Small intestine (tissue), 7 donors: ENCODE results near the gene VWCE. TPM values are rescaled to one million over a fixed set of nuclear protein-coding genes. Genes with fewer than 3 reads are reported as not detected.

Experiments used
- DNase-seq, 2 donors: peaks; one replicate each; pipeline versions ENCODE4 v3.0.0 to v3.0.0-alpha.2; 2013
- FAIRE-seq: peaks from 2 replicates; lab custom pipeline; 2012; peaks lifted over from hg19 to GRCh38; lab: Jason Lieb, UNC
- H3K27ac ChIP-seq, 3 donors: one replicate each; pipeline ENCODE4 v1.5.1; 2013; ENCODE audit warnings: low read length in 2 of 3, mild to moderate bottlenecking in 2 of 3, control low read depth in 1 of 3, inconsistent platforms in 1 of 3, low read depth in 1 of 3, moderate library complexity in 1 of 3
- H3K27me3 ChIP-seq, 3 donors: one replicate each; pipeline ENCODE4 v1.6.1; 2013; ENCODE audit warnings: low read length in 3 of 3, inconsistent platforms in 1 of 3; ENCODE audit not compliant: control insufficient read depth in 3 of 3, insufficient read depth in 3 of 3
- H3K36me3 ChIP-seq, 3 donors: one replicate each; pipeline ENCODE4 v1.6.1; 2013; ENCODE audit warnings: low read length in 3 of 3, inconsistent platforms in 1 of 3, low read depth in 1 of 3, mild to moderate bottlenecking in 1 of 3, moderate library complexity in 1 of 3; ENCODE audit not compliant: control insufficient read depth in 3 of 3, insufficient read depth in 2 of 3
- H3K4me1 ChIP-seq, 3 donors: one replicate each; pipeline ENCODE4 v1.6.1; 2013; ENCODE audit warnings: low read length in 2 of 3, inconsistent platforms in 1 of 3, low read depth in 1 of 3, mild to moderate bottlenecking in 1 of 3, moderate library complexity in 1 of 3; ENCODE audit not compliant: control insufficient read depth in 3 of 3, insufficient read depth in 2 of 3
- H3K4me3 ChIP-seq, 3 donors: one replicate each; pipeline ENCODE4 v1.5.1; 2013; ENCODE audit warnings: low read length in 3 of 3, control low read depth in 1 of 3, inconsistent platforms in 1 of 3, low read depth in 1 of 3, mild to moderate bottlenecking in 1 of 3, moderate library complexity in 1 of 3
- H3K9me3 ChIP-seq, 2 donors: one replicate each; pipeline ENCODE4 v1.6.1; 2013; ENCODE audit warnings: low read depth in 1 of 2, low read length in 1 of 2; ENCODE audit not compliant: control insufficient read depth in 2 of 2, insufficient read depth in 1 of 2
- WGBS, 3 donors: extraction: QIAGEN DNeasy Blood & Tissue Kit; methylation state at CpG; one replicate each; pipeline ENCODE4 v1.1.7; 2013; 5-methylcytosine and 5-hydroxymethylcytosine counted together
- polyA plus RNA-seq, 4 donors: library from polyadenylated mRNA; stranded (reverse) in 3 of 4; unstranded in 1 of 4; fragments of 200-250 nt in 3 of 4; fragments of 120-200 nt in 1 of 4; gene quantifications; one replicate each; pipeline versions ENCODE4 v1.2.1 to v1.2.3, GENCODE V29; 2013
- donor health status: healthy with polysubstance abuse.
- donor health status: control.
- donor health status: control.
- donor health status: Bipolar disorder and iron deficiency.
- donor health status: healthy.

The VWCE gene
- polyA plus RNA-seq, 4 donors = 0.67 to 3.2 (median 2.1) TPM

DNA sequence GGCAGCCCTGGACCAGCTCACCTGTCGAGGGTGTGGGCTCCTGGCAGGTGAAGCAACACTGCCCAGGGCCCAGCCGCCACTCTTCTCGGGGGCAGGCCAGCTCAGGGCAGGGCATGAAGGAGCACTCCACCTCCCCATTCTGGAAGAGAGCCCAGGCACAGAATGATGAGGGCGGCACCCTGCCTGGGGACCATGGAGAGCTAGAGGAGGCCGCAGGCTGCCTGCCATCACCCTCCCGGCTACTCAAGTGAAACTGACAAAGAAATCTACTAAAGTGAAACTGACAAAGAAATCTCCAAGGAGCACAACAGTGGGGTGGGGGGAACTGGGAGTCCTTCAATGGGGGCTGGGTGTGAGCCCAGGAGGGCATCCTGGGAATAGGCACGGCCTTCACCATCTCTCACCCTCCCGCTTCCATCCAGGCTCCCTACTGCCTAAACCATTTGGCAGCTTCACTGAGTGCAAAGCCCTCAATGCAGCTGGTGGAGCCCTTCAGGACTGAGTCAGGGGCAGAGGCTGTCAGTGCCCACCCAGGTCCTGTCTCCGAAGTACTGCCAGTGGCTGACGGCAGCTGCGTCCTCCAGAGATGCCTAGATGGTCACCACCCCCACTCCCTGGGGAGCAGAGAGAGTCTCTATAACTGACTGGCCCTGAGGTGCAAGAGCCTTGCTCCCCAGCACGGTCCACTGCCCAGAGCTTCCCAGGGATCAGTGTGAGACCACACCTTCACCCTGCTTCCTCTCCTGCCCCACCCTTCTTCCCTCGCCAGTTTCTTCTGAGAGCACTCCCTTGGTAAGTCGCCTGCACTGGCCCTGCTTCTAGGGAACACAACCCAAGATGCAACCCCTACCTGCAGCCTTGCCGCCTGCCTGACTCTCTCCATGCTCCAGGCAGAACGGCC lies 21.7 kb downstream of the VWCE start:
- no peak overlapping the region for H3K27ac ChIP-seq

GRCh38 chr11:61272731-61273130 lies 22.4 kb downstream of the VWCE start:
- Histone ChIP-seq H3K27ac (no peak overlapping the region), H3K27me3 (no peaks in the 10 kb centered on the region), H3K4me3 (no peak overlapping the region), H3K36me3 (peaks cover 0 to 23% (median 0%) of the 10 kb centered on the region in 3 donors), H3K9me3 (no peaks in the 10 kb centered on the region), H3K4me1 (peaks cover 0 to 1% (median 0%) of the 10 kb centered on the region in 3 donors)
- FAIRE-seq (no peak), DNase-seq (no peak)
- 76 to 90% (median 80%) methylated on average over 3 of the region's 3 CpGs for WGBS, 3 donors

More for the DNA sequence above, 21.7 kb downstream of the VWCE start:
- H3K36me3 ChIP-seq = peaks cover 0 to 23% (median 0%) of the 10 kb centered on the region in 3 donors
- no peaks in the 10 kb centered on the region for H3K27me3 ChIP-seq
- H3K9me3 ChIP-seq = no peaks in the 10 kb centered on the region
- DNase-seq (peak in 1 of 2 donors; percentile 51), FAIRE-seq (no peak)
- no peaks in the 10 kb centered on the region for H3K4me1 ChIP-seq
- H3K4me3 ChIP-seq = no peak overlapping the region
- 49 to 73% (median 58%) methylated on average over 15 to 16 of the region's 16 CpGs for WGBS, 3 donors

- Histone ChIP-seq H3K4me1 (peaks cover 0 to 21% (median 0%) of the 10 kb centered on the region in 3 donors), H3K36me3 (peaks cover 0 to 13% (median 0%) of the 10 kb centered on the region in 3 donors), H3K4me3 (no peak overlapping the region), H3K27me3 (no peaks in the 10 kb centered on the region), H3K27ac (no peak overlapping the region), H3K9me3 (no peaks in the 10 kb centered on the region)
- DNase-seq = no peak
- FAIRE-seq = no peak
- 77 to 88% (median 85%) methylated on average over 7 of the region's 7 CpGs for WGBS, 3 donors
Observed at GRCh38 chr11:61270354-61271076, 24.6 kb downstream of the VWCE start.

GRCh38 chr11:61268588-61269250 lies 26.4 kb downstream of the VWCE start:
- FAIRE-seq (no peak), DNase-seq (no peak)
- H3K4me1 ChIP-seq = peaks cover 0 to 32% (median 7%) of the 10 kb centered on the region in 3 donors
- H3K4me3 ChIP-seq = no peak overlapping the region
- no peak overlapping the region for H3K27ac ChIP-seq
- no peaks in the 10 kb centered on the region for H3K9me3 ChIP-seq
- no peaks in the 10 kb centered on the region for H3K27me3 ChIP-seq
- WGBS, 3 donors = 92 to 94% (median 94%) methylated on average over 15 of the region's 15 CpGs
- H3K36me3 ChIP-seq = peaks cover 0 to 7% (median 0%) of the 10 kb centered on the region in 3 donors

- H3K27ac ChIP-seq = no peak overlapping the region
- H3K4me3 ChIP-seq = no peak overlapping the region
- no peaks in the 10 kb centered on the region for H3K27me3 ChIP-seq
- no peaks in the 10 kb centered on the region for H3K9me3 ChIP-seq
- H3K36me3 ChIP-seq = peaks cover 0 to 9% (median 0%) of the 10 kb centered on the region in 3 donors
- 23 to 60% (median 38%) methylated on average over 6 of the region's 6 CpGs for WGBS, 3 donors
- peak; percentile 48 to 86 for DNase-seq
- FAIRE-seq = no peak
- H3K4me1 ChIP-seq = peaks cover 0 to 32% (median 7%) of the 10 kb centered on the region in 3 donors
Observed at GRCh38 chr11:61267437-61267841, 27.7 kb downstream of the VWCE start.

DNA sequence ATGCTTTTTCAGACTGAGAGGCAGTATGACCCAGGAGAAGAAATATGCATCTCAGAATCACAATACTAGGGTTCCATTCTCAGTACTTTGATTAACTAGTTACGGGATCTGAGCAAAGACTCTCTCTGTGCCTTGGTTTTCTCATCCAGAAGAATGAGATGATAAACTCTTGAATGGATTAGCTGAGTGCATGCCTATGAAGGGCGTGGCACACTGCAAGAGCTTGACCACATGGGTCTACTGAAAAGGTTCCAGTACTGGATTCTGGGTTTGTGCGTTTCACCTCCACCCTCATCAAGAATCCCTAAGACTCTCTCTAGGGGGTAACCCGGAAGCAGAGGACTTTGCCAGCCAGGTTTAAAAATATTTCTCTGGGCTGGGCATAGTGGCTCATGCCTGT lies 28.5 kb downstream of the VWCE start:
- FAIRE-seq = no peak
- Histone ChIP-seq H3K4me1 (peaks cover 0 to 32% (median 7%) of the 10 kb centered on the region in 3 donors), H3K36me3 (peaks cover 0 to 8% (median 0%) of the 10 kb centered on the region in 3 donors), H3K27me3 (no peaks in the 10 kb centered on the region), H3K9me3 (no peaks in the 10 kb centered on the region), H3K4me3 (no peak overlapping the region), H3K27ac (no peak overlapping the region)
- 46 to 79% (median 58%) methylated on average over 4 of the region's 4 CpGs for WGBS, 3 donors
- peak; percentile 28 to 77 for DNase-seq

GRCh38 chr11:61265357-61265756 lies 29.8 kb downstream of the VWCE start:
- DNase-seq = peak; percentile 74 to 85
- H3K9me3 ChIP-seq = no peaks in the 10 kb centered on the region
- FAIRE-seq = no peak
- 49 to 76% (median 51%) methylated on average over 14 of the region's 14 CpGs for WGBS, 3 donors
- peaks cover 0 to 32% (median 7%) of the 10 kb centered on the region in 3 donors for H3K4me1 ChIP-seq
- no peaks in the 10 kb centered on the region for H3K27me3 ChIP-seq
- peaks cover 0 to 4% (median 0%) of the 10 kb centered on the region in 3 donors for H3K36me3 ChIP-seq
- H3K4me3 ChIP-seq = no peak overlapping the region
- peak overlapping the region in 2 of 3 donors; percentile 38 to 62 for H3K27ac ChIP-seq

DNA sequence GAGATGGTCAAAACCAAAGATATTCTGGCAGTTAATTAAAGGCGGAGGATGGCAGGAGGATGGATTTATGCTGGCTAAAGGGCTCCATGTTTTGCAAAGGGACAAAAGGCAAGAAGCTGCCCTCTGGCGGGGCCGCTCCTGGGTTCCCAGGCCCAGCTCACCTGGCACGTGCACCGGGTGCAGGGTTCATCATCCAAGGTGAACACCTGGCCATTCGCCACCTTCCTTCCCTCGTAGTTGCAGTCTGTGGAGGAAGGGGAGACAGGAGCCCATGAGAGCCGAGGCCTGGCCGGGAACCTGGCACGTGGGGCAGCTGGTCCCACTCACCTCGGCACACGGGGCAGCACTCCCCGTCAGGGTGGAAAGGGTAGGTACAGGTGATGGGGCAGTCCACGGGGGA lies 30.3 kb downstream of the VWCE start:
- 32 to 84% (median 54%) methylated on average over 14 of the region's 14 CpGs for WGBS, 3 donors
- H3K27me3 ChIP-seq = no peaks in the 10 kb centered on the region
- H3K4me1 ChIP-seq = peaks cover 0 to 32% (median 7%) of the 10 kb centered on the region in 3 donors
- no peak for FAIRE-seq
- peaks cover 0 to 4% (median 0%) of the 10 kb centered on the region in 3 donors for H3K36me3 ChIP-seq
- peak in 1 of 2 donors; percentile 78 for DNase-seq
- no peaks in the 10 kb centered on the region for H3K9me3 ChIP-seq
- H3K4me3 ChIP-seq = no peak overlapping the region
- H3K27ac ChIP-seq = peak overlapping the region in 1 of 3 donors; percentile 62
